ENCODE data around the gene CHST12.
"Not testable (repeated sequence)": the region's sequence is repeated elsewhere in the genome, so short reads cannot be mapped to it uniquely, and the experiment has no call there.

Gene CHST12

DNA sequence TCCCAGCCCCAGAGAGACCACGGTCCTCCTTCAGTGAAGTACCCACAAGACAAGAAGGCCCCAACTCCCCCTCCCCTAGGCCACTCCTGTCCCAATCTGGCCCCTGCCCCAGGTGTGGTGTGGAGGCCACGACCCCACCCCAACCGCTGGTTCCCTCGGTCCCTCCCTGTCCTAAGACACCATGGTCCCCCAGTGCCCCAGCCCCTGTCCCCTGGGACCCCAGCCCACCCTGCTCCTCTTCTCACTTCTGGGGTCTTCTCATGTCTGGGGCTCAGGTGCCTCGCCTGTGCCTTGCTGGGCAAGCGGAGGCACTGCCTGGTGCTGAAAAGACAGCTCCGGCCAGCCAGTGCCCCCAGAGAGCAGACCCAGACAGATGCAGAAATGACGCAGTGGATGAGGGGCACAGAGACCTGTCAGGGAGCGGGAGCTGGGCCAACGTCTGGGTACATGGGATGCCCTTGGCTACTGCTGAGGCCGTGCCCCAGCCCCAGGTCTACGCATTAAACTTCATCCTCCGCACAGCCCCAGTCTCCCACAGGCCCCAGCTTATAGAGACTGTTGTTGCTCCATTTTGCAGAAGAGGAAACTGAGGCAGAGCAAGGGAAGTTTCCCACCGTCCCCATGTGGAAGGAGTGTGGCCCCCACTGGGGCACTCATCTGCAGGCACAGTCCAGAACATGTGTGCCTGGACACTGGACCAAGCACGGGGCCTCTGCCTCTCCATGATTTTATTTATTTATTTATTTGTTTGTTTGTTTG is 58.0 kb downstream of the CHST12 start:
- DNase-seq (ENCODE audit: low spot score), result no peak

DNA sequence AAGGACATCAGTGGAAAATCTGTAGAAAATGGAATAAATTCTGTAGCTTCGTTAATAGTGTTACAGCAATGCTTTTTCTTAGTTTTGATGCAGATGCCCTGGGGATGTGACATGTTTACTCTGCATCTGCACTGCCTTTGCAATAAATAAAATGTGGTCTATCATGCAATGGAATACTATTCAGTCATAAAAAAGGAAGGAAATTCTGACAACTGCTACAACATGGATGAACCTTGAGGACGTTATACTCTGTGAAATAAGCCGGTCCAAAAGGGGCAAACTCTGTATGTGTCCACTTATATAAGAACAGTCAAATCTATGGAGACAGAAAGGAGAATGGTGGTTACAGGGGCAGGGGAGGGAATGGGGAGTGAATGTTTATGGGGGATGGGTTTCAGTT is 59.3 kb downstream of the CHST12 start:
- DNase-seq (ENCODE audit: low spot score), result no peak

DNA sequence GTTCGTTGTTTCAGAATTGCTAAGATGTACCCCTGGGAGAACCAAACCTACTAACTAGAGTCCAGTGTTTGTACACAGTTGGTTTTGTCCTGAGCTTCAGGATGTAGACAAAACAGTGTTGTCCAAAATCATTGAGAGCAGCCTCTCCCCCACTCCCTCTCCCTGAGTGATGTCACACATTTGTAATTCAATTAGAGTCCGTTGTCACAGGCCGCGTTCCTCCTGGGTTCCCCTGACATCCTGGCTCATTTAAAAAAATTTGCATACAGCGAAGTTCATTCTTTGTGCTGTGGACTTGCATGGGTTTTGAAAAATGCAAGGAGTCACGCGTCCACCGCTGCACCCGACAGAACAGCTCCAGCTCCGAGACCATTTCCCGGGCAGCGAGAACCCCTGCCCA is 62.5 kb downstream of the CHST12 start:
- DNase-seq (ENCODE audit: low spot score), result no peak

DNA sequence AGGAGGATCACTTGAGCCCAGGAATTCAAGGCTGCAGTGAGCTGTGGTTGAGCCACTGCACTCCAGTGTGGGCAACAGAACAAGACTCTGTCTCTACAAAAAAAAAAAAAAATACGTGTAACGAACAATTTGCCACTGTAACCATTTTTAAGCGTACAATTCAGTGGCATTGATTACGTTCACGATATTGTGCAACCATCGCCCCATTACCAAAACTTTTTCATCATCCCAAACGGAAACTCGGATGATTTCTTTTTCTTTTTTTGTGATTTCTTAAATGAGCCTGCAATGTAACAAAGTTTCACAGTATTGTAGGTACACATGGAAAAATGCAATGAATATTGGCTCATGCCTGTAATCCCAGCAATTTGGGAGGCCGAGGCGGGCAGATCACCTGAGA is 63.3 kb downstream of the CHST12 start:
- DNase-seq (ENCODE audit: low spot score), result no peak

DNA sequence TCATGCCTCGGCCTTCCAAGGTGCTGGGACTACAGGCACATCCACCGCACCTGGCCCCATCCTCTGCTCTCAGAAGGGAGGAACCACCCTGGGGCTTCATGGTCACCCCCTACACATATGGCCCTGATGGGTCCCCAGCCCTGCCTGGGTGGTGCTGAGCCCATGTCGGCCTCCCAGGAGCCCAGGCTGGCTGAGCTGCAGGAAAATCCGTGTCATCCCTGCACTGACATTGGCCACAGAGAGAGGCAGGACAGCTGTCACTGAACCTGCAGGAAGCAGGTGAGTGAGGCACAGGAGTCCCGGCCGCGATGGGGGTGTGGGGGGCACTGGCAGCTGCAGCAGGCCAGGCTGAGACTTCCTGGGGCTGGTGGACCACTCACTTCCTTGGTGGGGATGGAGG is 64.8 kb downstream of the CHST12 start:
- DNase-seq (ENCODE audit: low spot score), result no peak

GRCh38 chr7:2469460-2470203 is 66.2 kb downstream of the CHST12 start:
- DNase-seq (ENCODE audit: low spot score), result not testable (repeated sequence)

- no peak for DNase-seq (ENCODE audit: low spot score)
Measured at GRCh38 chr7:2470204-2471021, 67.0 kb downstream of the CHST12 start.

DNA sequence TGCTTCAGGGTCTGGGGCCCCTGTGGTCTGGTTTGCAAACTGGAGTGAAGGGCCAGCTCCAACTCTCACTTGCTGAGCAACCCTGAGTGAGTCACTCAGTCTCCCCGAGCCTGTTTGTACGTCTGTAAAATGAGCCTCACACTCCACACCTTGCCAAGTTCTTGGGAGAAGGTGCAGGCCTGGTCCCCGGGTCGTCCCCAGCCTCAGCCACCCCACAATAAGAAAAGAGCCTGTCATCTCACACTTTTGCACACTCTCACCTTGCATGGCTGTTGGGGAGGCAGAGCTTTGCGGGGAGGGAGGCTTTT is 67.6 kb downstream of the CHST12 start:
- no peak for DNase-seq (ENCODE audit: low spot score)

GRCh38 chr7:2471396-2471795 is 68.0 kb downstream of the CHST12 start:
- DNase-seq (ENCODE audit: low spot score), result no peak

DNA sequence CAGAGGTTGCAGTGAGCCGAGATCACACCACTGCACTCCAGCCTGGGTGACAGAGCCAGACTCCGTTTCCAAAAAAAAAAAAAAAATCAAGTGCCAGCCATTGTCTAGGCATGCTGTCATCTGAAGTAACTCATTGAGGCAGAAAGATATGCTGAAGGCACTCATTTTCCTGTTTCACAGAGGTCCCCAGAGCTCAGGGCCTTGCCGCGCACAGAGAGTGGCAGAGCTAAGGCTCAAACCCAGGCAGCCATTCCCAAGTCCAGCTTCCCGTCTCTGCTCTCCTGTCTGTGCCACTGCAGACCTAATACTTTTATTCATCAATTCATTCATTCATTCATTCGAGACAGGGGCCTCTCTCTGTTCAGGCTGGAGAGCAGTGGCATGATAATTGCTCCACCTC is 69.3 kb downstream of the CHST12 start:
- no peak for DNase-seq (ENCODE audit: low spot score)

DNA sequence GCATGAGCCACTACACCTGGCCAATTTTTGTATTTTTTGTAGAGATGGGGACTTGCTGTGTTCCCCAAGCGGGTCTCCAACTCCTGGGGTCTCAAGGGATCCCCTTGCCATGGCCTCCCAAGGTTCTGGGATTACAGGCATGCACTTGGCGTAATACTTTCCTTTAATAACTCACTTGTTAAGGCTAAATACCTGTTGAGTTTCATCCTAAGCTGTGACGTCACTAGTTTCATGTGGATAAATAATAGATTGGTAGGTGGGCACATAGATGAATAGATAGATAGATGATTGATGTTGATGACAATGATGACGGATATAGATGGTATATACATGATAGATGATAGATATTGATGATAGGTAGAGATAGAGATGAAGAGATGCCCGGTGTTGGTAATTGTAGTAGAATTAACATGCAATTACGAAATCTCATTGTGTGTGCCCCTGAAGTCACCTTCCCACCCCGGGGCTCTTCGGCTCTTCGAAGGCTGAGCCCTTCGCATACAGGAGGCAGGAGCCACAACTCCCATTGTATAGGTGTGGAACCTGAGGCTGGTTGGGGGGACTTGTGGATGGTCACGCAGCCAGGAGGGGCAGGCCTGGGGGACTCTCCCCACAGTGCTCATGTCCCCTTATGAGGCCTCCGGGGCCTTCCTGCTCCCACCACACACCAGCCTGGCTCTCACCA is 70.2 kb downstream of the CHST12 start:
- DNase-seq (ENCODE audit: low spot score), result no peak

DNA sequence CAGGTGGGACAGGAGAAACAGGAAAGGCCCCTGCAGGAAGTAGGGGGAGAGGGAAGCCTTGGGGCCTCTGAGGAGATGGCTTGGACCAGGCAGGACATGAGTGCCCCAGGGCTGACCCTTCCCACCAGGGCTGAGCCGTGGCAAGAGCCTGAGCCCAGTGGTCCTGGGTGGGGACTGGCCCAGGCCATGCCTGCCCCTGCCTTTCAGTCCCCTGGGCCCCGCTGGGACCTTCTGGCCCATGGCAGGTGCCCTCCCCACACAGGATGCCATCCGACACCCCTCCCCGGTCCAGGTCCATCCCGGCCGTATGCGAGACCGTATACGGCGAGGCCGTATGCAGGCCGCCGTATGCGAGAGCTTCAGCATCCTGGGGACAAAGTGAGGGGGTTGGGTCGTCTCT is 70.8 kb downstream of the CHST12 start:
- DNase-seq (ENCODE audit: low spot score), result no peak

- no peak for DNase-seq (ENCODE audit: low spot score)
Measured at GRCh38 chr7:2474813-2475677, 71.6 kb downstream of the CHST12 start.

DNA sequence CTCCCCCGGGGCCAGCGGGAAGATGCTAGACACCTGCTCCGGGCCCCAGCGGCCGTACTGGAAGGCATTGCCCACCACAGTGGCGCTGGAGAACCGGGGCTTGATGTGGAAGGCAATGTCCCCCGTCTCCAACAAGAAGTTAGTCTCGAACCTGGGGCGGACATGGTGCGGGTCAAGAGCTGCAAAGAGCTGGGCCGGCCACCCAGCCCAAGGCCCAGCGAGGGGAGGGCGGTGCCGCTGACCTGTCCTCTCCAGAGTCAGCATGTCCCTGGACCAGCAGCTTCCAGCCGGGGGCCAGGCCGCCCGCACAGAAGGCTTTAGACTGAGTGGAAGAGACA is 72.2 kb downstream of the CHST12 start:
- no peak for DNase-seq (ENCODE audit: low spot score)

DNA sequence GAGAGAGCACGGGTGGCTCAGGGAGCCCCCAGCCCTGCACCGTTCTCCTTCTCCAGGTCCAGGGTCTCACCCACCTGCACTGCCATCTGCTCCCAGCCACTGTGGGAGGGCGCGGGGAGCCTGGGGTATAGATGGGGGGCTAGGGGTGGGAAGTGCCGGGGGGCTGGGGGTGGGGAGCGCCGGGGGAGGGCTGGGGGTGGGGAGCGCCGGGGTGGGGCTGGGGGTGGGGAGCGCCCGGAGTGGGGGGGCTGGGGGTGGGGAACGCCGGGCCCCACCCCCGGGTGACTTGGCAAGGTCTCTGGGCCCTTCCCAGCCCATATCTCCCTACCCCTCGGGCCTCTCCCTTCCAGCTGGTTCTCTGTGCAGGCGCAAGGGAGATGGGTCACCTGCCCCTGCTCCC is 72.9 kb downstream of the CHST12 start, which contains the start of gene GRIFIN:
TSS of gene GRIFIN (minus strand) at position 101 of the 400 bp plus-strand sequence. CDS start at position 86, 15 bp downstream.
- no peak for DNase-seq (ENCODE audit: low spot score)

DNA sequence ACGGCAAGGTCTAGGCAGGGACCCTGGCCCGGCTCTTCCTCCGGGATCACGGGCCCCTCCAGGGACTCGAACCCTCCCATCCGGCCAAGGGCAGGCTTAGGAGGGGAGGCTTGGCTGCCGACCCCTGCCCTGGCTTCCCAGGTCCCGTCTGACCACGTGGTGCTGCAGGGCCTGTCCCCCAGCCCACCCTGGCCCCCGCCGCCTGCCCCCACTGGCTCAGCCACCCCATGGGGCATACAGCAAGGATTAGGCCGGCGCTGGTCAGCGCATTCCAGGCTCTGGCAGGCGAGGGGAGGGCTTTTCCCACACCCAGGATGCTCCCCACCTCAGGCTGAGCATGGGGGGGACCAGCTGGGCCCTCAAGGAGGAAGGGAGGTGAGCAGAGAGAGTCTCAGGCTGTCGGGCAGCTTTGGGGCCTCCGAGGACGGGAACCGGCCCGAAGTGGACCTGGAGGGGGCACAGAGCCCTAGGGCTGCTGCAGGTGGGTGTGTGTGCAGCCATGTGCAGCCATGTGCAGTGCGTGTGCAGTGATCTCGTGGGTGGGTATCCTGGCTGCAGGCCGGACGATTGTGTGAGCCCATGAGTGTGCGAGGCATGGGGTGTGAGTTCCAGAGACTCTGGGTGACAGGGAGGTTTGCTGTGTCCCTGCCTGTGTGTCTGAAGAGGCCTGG is 73.5 kb downstream of the CHST12 start:
- DNase-seq (ENCODE audit: low spot score), result no peak

DNA sequence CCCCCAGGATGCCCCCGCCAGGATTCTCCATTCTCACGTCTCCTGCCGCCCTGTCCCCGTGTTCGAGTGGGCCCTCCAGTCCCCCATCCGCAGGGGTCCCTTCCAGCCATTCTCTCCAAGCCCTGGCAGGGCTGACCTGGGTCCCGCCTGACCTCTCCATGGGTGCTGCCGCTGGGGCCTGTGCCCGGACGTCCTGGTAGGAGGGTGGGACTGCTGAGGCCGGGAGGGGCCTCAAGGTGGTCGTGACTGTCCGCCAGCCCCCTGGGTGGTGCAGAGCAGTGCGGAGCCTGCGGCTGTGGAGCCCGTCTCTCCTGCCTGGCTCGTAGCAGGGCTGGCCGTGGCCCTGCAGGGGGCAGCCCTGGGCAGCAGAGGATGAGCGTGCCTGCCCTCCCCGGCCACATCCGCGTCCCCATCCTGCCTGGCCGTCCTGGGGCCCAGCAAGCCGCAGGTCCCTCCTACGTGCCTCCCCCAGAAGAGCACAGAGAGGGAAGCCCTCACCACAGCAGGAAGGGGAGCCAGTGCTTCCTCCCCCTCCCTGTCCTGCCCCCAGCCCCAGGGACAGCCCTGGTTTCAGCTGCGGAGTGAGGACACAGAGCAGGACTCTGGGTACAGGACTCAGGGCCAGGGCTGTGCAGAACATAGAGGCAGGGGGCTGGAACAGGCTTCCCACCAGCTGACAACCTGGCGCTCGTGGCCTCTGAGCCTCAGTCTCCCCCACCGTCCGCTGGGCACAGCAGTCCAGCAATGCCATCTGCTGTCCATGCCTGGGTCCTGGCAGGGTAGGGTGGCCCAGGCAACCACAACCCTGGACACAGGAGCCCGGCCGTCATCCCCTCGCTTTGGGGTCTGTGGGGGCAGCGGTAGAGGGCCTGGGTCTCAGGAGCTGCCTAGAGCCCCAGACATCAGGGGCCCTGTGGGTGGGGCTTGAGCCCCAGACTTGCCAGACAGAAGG is 74.3 kb downstream of the CHST12 start:
- DNase-seq (ENCODE audit: low spot score), result peak; percentile 64

GRCh38 chr7:2478399-2478785 is 75.0 kb downstream of the CHST12 start:
- no peak for DNase-seq (ENCODE audit: low spot score)

- no peak for DNase-seq (ENCODE audit: low spot score)
Measured at GRCh38 chr7:2478800-2479199, 75.4 kb downstream of the CHST12 start.
